Panc1 (cell line): ENCODE results near the gene RAMP2. TPM values are rescaled to one million over a fixed set of nuclear protein-coding genes. Genes with fewer than 3 reads are reported as not detected.

Experiments used
- ATAC-seq: fragments of 200-7000 bp; cut with Tn5 transposase; 2 replicates; pipeline ENCODE4 v1.9.1; 2020; ENCODE audit warnings: mild to moderate bottlenecking, moderate library complexity
- BruUV-seq: library from RNA; stranded (reverse); fragments of 400-500 nt; replicated peaks from 2 replicates; lab custom pipeline; 2021; lab: Mats Ljungman, UMichigan
- CTCF ChIA-PET: fragments of 300-600 bp; sonication (Branson Sonifier 250); formaldehyde crosslinking; loops from one replicate; lab custom pipeline; 2022; ENCODE audit warnings: antibody characterized with exemption; lab: Charles Lee
- POLR2A ChIA-PET: fragments of 300-600 bp; sonication (Branson Sonifier 250); formaldehyde crosslinking; loops from one replicate; lab custom pipeline; 2022; ENCODE audit warnings: antibody characterized with exemption; lab: Charles Lee
- DNase-seq: peaks from one replicate; pipeline ENCODE4 v3.0.0-alpha.2; 2010; ENCODE audit warnings: low read depth, low spot score
- H3K27ac ChIP-seq: 2 replicates; pipeline ENCODE4 v1.5.1; 2011; ENCODE audit warnings: mild to moderate bottlenecking, low read length, inconsistent platforms
- H3K27me3 ChIP-seq: fragments of 200-500 bp; sonication (Bioruptor generic); 2 replicates; pipeline ENCODE4 v1.6.0; 2014; ENCODE audit warnings: low read length, inconsistent platforms; ENCODE audit not compliant: control insufficient read depth, insufficient read depth
- H3K36me3 ChIP-seq: fragments of 200-500 bp; sonication (Bioruptor generic); 2 replicates; pipeline ENCODE4 v1.5.1; 2014; ENCODE audit warnings: inconsistent platforms, mild to moderate bottlenecking, low read length, moderate library complexity; ENCODE audit not compliant: control insufficient read depth, insufficient read depth
- H3K4me1 ChIP-seq: 2 replicates; pipeline ENCODE4 v1.5.1; 2011; ENCODE audit warnings: inconsistent platforms, mild to moderate bottlenecking, low read length, moderate library complexity; ENCODE audit not compliant: control insufficient read depth, insufficient read depth
- H3K4me3 ChIP-seq, 2 experiments: 2 replicates each; pipeline ENCODE4 v1.5.1; 2011 to 2012; ENCODE audit warnings: low read depth in 2 of 2, low read length in 2 of 2, mild to moderate bottlenecking in 2 of 2, inconsistent platforms in 1 of 2, moderate library complexity in 1 of 2
- H3K9me3 ChIP-seq: fragments of 200-500 bp; sonication (Bioruptor generic); 2 replicates; pipeline ENCODE4 v1.5.1; 2014; ENCODE audit warnings: low read depth, mild to moderate bottlenecking, inconsistent platforms, low read length, moderate library complexity; ENCODE audit not compliant: control insufficient read depth, insufficient read depth
- CTCF ChIP-seq: fragments of 450-650 bp; IDR thresholded peaks from 2 replicates; pipeline ENCODE4 v1.5.1; 2017; ENCODE audit warnings: mild to moderate bottlenecking
- POLR2AphosphoS5 ChIP-seq: IDR thresholded peaks from 2 replicates; pipeline ENCODE4 v1.6.1; 2012; ENCODE audit warnings: mild to moderate bottlenecking, low read depth, low read length, moderate library complexity
- SIN3A ChIP-seq: IDR thresholded peaks from 2 replicates; pipeline ENCODE4 v1.6.1; 2012; ENCODE audit warnings: low read depth, mild to moderate bottlenecking, low read length, moderate library complexity, borderline replicate concordance; ENCODE audit not compliant: insufficient read depth
- TCF7L2 ChIP-seq: IDR thresholded peaks from 2 replicates; pipeline ENCODE4 v1.6.1; 2011; ENCODE audit warnings: mild to moderate bottlenecking, low read depth, low read length, inconsistent platforms
- in situ Hi-C: cut with HindIII; loops from 2 replicates; pipeline ENCODE4 v1.10.0; 2016; ENCODE audit warnings: low sequenced_read_pairs, low pct_unique_long_range_greater_than_20kb
- intact Hi-C: fragments of 100-400 bp; cut with micrococcal nuclease; formaldehyde crosslinking; loops from one replicate; pipeline ENCODE4 v1.10.0; 2022; ENCODE audit not compliant: unreplicated experiment
- total RNA-seq: library from RNA; stranded (reverse); gene quantifications from one replicate; pipeline ENCODE4 v1.2.1, GENCODE V29; 2021; ENCODE audit not compliant: unreplicated experiment
- TF ChIP-seq, protein P1 (sequence below), 2 experiments: IDR thresholded peaks; 2 replicates each; pipeline ENCODE4 v1.6.1; 2011 to 2012; ENCODE audit warnings: low read depth in 2 of 2, control low read depth in 1 of 2, low read length in 1 of 2, mild to moderate bottlenecking in 1 of 2, moderate library complexity in 1 of 2; ENCODE audit not compliant: insufficient read depth in 1 of 2

RAMP2 gene
- total RNA-seq, 1 experiment from 2014 or later, result 1.1 TPM

GRCh38 chr17:42748202-42748907 lies 12.7 kb upstream of the RAMP2 start:
- H3K4me3 ChIP-seq, result no peak overlapping the region
- no TSS peak for BruUV-seq
- in situ Hi-C loops, result no loop called here
- H3K4me1 ChIP-seq, result no peaks in the 10 kb centered on the region
- no peaks in the 10 kb centered on the region for H3K27me3 ChIP-seq
- ChIA-PET POLR2A (no interaction called here), CTCF (no interaction called here)
- ATAC-seq, result no peak
- TF ChIP-seq, protein P1, sequence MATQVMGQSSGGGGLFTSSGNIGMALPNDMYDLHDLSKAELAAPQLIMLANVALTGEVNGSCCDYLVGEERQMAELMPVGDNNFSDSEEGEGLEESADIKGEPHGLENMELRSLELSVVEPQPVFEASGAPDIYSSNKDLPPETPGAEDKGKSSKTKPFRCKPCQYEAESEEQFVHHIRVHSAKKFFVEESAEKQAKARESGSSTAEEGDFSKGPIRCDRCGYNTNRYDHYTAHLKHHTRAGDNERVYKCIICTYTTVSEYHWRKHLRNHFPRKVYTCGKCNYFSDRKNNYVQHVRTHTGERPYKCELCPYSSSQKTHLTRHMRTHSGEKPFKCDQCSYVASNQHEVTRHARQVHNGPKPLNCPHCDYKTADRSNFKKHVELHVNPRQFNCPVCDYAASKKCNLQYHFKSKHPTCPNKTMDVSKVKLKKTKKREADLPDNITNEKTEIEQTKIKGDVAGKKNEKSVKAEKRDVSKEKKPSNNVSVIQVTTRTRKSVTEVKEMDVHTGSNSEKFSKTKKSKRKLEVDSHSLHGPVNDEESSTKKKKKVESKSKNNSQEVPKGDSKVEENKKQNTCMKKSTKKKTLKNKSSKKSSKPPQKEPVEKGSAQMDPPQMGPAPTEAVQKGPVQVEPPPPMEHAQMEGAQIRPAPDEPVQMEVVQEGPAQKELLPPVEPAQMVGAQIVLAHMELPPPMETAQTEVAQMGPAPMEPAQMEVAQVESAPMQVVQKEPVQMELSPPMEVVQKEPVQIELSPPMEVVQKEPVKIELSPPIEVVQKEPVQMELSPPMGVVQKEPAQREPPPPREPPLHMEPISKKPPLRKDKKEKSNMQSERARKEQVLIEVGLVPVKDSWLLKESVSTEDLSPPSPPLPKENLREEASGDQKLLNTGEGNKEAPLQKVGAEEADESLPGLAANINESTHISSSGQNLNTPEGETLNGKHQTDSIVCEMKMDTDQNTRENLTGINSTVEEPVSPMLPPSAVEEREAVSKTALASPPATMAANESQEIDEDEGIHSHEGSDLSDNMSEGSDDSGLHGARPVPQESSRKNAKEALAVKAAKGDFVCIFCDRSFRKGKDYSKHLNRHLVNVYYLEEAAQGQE (IDR thresholded peaks at IDR 0.05; ENCODE audit: insufficient read depth in 1 of 2, low read depth in 2 of 2, low read length in 1 of 2), result no peak
- TF ChIP-seq TCF7L2 (no peak), POLR2AphosphoS5 (no peak), CTCF (no peak), SIN3A (no peak)
- DNase-seq, result no peak
- no peak overlapping the region for H3K27ac ChIP-seq
- H3K9me3 ChIP-seq, result no peaks in the 10 kb centered on the region
- intact Hi-C loops, result no loop called here
- H3K36me3 ChIP-seq, result no peaks in the 10 kb centered on the region

DNA sequence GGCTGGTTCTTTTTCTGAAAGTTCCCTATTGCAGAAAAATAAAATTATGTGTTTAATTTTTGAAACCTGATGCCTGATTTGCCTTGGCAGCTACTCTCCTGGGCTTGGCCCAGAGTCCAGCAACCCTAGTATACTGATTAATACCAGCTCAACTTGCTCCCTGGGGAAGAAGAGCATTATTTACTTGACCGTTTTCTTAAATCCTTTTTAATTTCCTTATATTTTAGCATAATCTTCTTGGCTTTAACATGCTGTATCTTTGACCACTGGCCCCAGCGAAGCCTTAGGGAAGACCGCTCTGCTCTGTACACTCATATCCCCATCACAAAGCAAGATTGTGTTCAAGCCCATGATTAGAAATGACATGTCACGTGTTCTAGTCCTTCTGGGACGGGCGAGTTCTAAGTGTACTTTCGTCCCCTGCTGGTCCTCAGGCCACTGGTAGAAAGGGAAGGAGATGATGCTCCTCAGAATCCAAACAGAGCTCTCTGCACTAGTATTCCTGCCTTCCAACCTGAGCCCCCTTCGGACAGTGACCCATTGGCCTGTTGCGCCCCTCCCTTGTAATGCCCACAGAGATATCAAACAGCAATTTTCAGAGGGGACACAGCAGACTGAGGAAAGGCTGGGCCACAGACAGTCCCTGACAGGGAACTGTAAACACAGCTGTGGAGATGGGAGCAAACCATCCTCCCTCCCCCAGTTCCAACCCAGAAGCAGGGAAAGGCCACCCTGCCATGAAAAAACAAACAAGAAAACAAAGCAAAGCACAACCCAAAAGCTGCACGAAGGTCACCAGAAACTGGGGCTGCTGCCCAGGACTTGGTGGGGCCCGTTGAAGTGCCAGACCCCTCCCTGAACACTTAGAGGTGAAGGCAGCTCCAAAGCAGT lies 11.9 kb upstream of the RAMP2 start:
- Histone ChIP-seq H3K27ac (no peak overlapping the region), H3K4me1 (no peaks in the 10 kb centered on the region), H3K4me3 (no peak overlapping the region), H3K36me3 (no peaks in the 10 kb centered on the region), H3K9me3 (no peaks in the 10 kb centered on the region), H3K27me3 (no peaks in the 10 kb centered on the region)
- in situ Hi-C loops (no loop called here), intact Hi-C loops (no loop called here)
- no peak for DNase-seq
- ChIA-PET POLR2A (interaction anchor here (0.6 kb wide), 1 partner anchor 89 kb away, joined by 3 read pairs; no protein-coding TSS in a partner anchor), CTCF (no interaction called here)
- ATAC-seq, result no peak
- TF ChIP-seq POLR2AphosphoS5 (no peak), SIN3A (no peak), TCF7L2 (no peak)
- TF ChIP-seq, protein P1 (IDR thresholded peaks at IDR 0.05; ENCODE audit: insufficient read depth in 1 of 2, low read depth in 2 of 2, low read length in 1 of 2), result no peak
- no TSS peak for BruUV-seq
